Endothelial cell of umbilical vein (primary cell): Measurements from ENCODE around the gene NR2C2. TPM values are rescaled to one million over a fixed set of nuclear protein-coding genes. Genes with fewer than 3 reads are reported as not detected.

ENCODE experiments used
- BruUV-seq: library from RNA; stranded (reverse); fragments of 400-500 nt; replicated peaks from 2 replicates; lab custom pipeline; 2021; lab: Mats Ljungman, UMichigan
- CTCF ChIA-PET: fragments of 300-600, 350-600 bp; sonication (Branson Sonifier 250); formaldehyde crosslinking; loops from one replicate; lab custom pipeline; 2021; ENCODE audit warnings: antibody characterized with exemption, inconsistent platforms; lab: Charles Lee
- POLR2A ChIA-PET: fragments of 300-600, 350-600 bp; sonication (Branson Sonifier 250); formaldehyde crosslinking; loops from one replicate; lab custom pipeline; 2021; ENCODE audit warnings: antibody characterized with exemption, inconsistent platforms; lab: Charles Lee
- DNase-seq: peaks from one replicate; pipeline ENCODE4 v3.0.0-alpha.2; 2011; ENCODE audit warnings: low read depth, low spot score
- FAIRE-seq: peaks from 2 replicates; lab custom pipeline; 2011; peaks lifted over from hg19 to GRCh38; lab: Jason Lieb, UNC
- H2AFZ ChIP-seq: 2 replicates; pipeline ENCODE4 v1.6.0; 2012; ENCODE audit warnings: low read depth, low read length, control low read depth, inconsistent platforms
- H3K27ac ChIP-seq: 2 replicates; pipeline ENCODE4 v1.5.1; 2011; ENCODE audit warnings: low read depth, mild to moderate bottlenecking, control low read depth, low read length, moderate library complexity; ENCODE audit not compliant: insufficient read depth
- H3K27me3 ChIP-seq, 2 experiments: 2 replicates each; pipeline versions ENCODE4 v1.6.0 to v1.6.1; 2011; ENCODE audit warnings: low read length in 2 of 2, mixed read lengths in 1 of 2; ENCODE audit not compliant: control insufficient read depth in 2 of 2, insufficient read depth in 2 of 2
- H3K36me3 ChIP-seq, 2 experiments: 2 replicates in 1 of 2; 3 replicates in 1 of 2; pipeline ENCODE4 v1.5.1; 2011; ENCODE audit warnings: low read length in 2 of 2, mild to moderate bottlenecking in 1 of 2, moderate library complexity in 1 of 2; ENCODE audit not compliant: control insufficient read depth in 2 of 2, insufficient read depth in 2 of 2; ENCODE audit errors: extremely low read depth in 1 of 2
- H3K4me1 ChIP-seq: 3 replicates; pipeline ENCODE4 v1.5.1; 2011; ENCODE audit warnings: mild to moderate bottlenecking, low read length; ENCODE audit not compliant: control insufficient read depth, insufficient read depth; ENCODE audit errors: extremely low read depth
- H3K4me2 ChIP-seq: 2 replicates; pipeline ENCODE4 v1.6.1; 2011; ENCODE audit warnings: low read length, control low read depth, mixed read lengths; ENCODE audit not compliant: insufficient read depth
- H3K4me3 ChIP-seq, 3 experiments: fragments of 200-600 bp in 1 of 3; sonication (generic), shearing (Covaris generic) in 1 of 3; replicated peaks in 1 of 3; 2 replicates each; pipeline ENCODE4 v1.5.1; 2011 to 2016; ENCODE audit warnings: control low read depth in 3 of 3, low read length in 3 of 3, mild to moderate bottlenecking in 2 of 3, inconsistent platforms in 1 of 3, low read depth in 1 of 3, moderate library complexity in 1 of 3; ENCODE audit not compliant: insufficient read depth in 1 of 3
- H3K79me2 ChIP-seq: 2 replicates; pipeline ENCODE4 v1.6.0; 2012; ENCODE audit warnings: low read length, inconsistent platforms; ENCODE audit not compliant: control insufficient read depth, insufficient read depth
- H3K9ac ChIP-seq: replicated peaks from 2 replicates; pipeline ENCODE3; 2011; ENCODE audit warnings: low read length, control low read depth; ENCODE audit not compliant: insufficient read depth; ENCODE audit errors: extremely low read depth
- H3K9me1 ChIP-seq: replicated peaks from 3 replicates; pipeline ENCODE4 v1.6.0; 2011; ENCODE audit warnings: mild to moderate bottlenecking, low read length; ENCODE audit not compliant: control insufficient read depth, insufficient read depth; ENCODE audit errors: extremely low read depth
- H3K9me3 ChIP-seq: replicated peaks from 2 replicates; pipeline ENCODE4 v1.5.1; 2012; ENCODE audit warnings: low read length, inconsistent platforms; ENCODE audit not compliant: control insufficient read depth, insufficient read depth
- H4K20me1 ChIP-seq: replicated peaks from 2 replicates; pipeline ENCODE3; 2011; ENCODE audit warnings: mild to moderate bottlenecking, low read length; ENCODE audit not compliant: control insufficient read depth, insufficient read depth; ENCODE audit errors: extremely low read depth
- EZH2 ChIP-seq: IDR thresholded peaks from 2 replicates; pipeline ENCODE4 v1.6.1; 2012; ENCODE audit warnings: borderline replicate concordance, low read depth, mild to moderate bottlenecking, moderate library complexity, low read length, inconsistent platforms; ENCODE audit not compliant: severe bottlenecking
- FOS ChIP-seq: IDR thresholded peaks from 2 replicates; pipeline ENCODE4 v1.6.1; 2011; ENCODE audit warnings: mild to moderate bottlenecking, low read length, moderate library complexity, borderline replicate concordance; ENCODE audit not compliant: insufficient read depth
- GATA2 ChIP-seq: IDR thresholded peaks from 2 replicates; pipeline ENCODE4 v1.7.0; 2011; ENCODE audit warnings: low read depth, mild to moderate bottlenecking, moderate library complexity, mixed read lengths, low read length; ENCODE audit not compliant: insufficient read length, insufficient read depth
- JUN ChIP-seq: IDR thresholded peaks from 2 replicates; pipeline ENCODE4 v1.6.1; 2011; ENCODE audit warnings: borderline replicate concordance, low read depth; ENCODE audit not compliant: insufficient read length, insufficient read depth
- MYC ChIP-seq: IDR thresholded peaks from one replicate; pipeline ENCODE4 v1.6.1; 2011; ENCODE audit warnings: mild to moderate bottlenecking, low read depth, low read length
- POLR2A ChIP-seq: IDR thresholded peaks from 2 replicates; pipeline ENCODE4 v1.6.1; 2012; ENCODE audit warnings: low read depth, mild to moderate bottlenecking, control low read depth, low read length
- POLR2AphosphoS5 ChIP-seq: IDR thresholded peaks from 2 replicates; pipeline ENCODE4 v1.6.1; 2012; ENCODE audit warnings: low read depth, mild to moderate bottlenecking, control low read depth, low read length, moderate library complexity; ENCODE audit not compliant: insufficient read depth
- dilution Hi-C: fragments of 300-500 bp; cut with MboI; formaldehyde crosslinking; loops from one replicate; pipeline ENCODE4 v1.15.0; 2019; ENCODE audit warnings: low sequenced_read_pairs; ENCODE audit not compliant: extremely low pct_ligation_motif_present
- intact Hi-C: fragments of 100-400 bp; cut with micrococcal nuclease; formaldehyde crosslinking; loops from one replicate; pipeline ENCODE4 v1.10.0; 2022
- polyA plus RNA-seq, 4 experiments: library from polyadenylated mRNA; depleted of rRNA in 3 of 4; stranded (reverse) in 3 of 4; unstranded in 1 of 4; fragments of >200 nt; gene quantifications; 2 replicates each; pipeline versions ENCODE4 v1.2.1 to v1.2.3, GENCODE V29; 2011 to 2012; ENCODE audit warnings: missing spikeins in 1 of 4
- total RNA-seq: library from RNA; stranded (reverse); gene quantifications from 2 replicates; pipeline ENCODE4 v1.2.3, GENCODE V29; 2021
- TF ChIP-seq, protein P1 (sequence below), 2 donors: IDR thresholded peaks; 1 replicate in 1 of 2; 2 replicates in 1 of 2; pipeline ENCODE4 v1.5.1; 2011; ENCODE audit warnings: low read length in 2 of 2, mild to moderate bottlenecking in 2 of 2, moderate library complexity in 2 of 2, control low read depth in 1 of 2, inconsistent platforms in 1 of 2, low read depth in 1 of 2; ENCODE audit not compliant: insufficient read depth in 1 of 2; ENCODE audit errors: extremely low read depth in 1 of 2
- TF ChIP-seq, protein P2 (sequence below): IDR thresholded peaks from 2 replicates; pipeline ENCODE4 v1.6.1; 2011; ENCODE audit not compliant: insufficient read depth, insufficient read length

The NR2C2 gene
- total and polyA plus RNA-seq, 2 donors (not counting 3 experiments of a cell fraction or from before 2014, with no cell fraction given): 20.3 to 59.8 TPM

- BruUV-seq: no TSS peak
- dilution Hi-C loops: no loop called here
- H3K9ac ChIP-seq: no peak overlapping the region
- H3K4me2 ChIP-seq: no peak overlapping the region
- H3K4me1 ChIP-seq: peaks cover 13% of the 10 kb centered on the region
- no peak for TF ChIP-seq MYC
- TF ChIP-seq, protein P1, sequence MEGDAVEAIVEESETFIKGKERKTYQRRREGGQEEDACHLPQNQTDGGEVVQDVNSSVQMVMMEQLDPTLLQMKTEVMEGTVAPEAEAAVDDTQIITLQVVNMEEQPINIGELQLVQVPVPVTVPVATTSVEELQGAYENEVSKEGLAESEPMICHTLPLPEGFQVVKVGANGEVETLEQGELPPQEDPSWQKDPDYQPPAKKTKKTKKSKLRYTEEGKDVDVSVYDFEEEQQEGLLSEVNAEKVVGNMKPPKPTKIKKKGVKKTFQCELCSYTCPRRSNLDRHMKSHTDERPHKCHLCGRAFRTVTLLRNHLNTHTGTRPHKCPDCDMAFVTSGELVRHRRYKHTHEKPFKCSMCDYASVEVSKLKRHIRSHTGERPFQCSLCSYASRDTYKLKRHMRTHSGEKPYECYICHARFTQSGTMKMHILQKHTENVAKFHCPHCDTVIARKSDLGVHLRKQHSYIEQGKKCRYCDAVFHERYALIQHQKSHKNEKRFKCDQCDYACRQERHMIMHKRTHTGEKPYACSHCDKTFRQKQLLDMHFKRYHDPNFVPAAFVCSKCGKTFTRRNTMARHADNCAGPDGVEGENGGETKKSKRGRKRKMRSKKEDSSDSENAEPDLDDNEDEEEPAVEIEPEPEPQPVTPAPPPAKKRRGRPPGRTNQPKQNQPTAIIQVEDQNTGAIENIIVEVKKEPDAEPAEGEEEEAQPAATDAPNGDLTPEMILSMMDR (IDR thresholded peaks at IDR 0.05; ENCODE audit: extremely low read depth in 1 of 2, insufficient read depth in 1 of 2, low read depth in 1 of 2, low read length in 2 of 2): no peak
- TF ChIP-seq JUN: no peak
- no peak for TF ChIP-seq GATA2
- no peak for TF ChIP-seq FOS
- TF ChIP-seq, protein P2, sequence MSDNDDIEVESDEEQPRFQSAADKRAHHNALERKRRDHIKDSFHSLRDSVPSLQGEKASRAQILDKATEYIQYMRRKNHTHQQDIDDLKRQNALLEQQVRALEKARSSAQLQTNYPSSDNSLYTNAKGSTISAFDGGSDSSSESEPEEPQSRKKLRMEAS: no peak
- TF ChIP-seq POLR2A: no peak
- no peak for TF ChIP-seq POLR2AphosphoS5
- TF ChIP-seq EZH2: no peak
- peaks cover 8 to 14% of the 10 kb centered on the region in 2 experiments for H3K36me3 ChIP-seq
- no peak for DNase-seq
- ChIA-PET POLR2A (no interaction called here), CTCF (no interaction called here)
- no peaks in the 10 kb centered on the region for H4K20me1 ChIP-seq
- H3K27me3 ChIP-seq: no peaks in the 10 kb centered on the region
- H2AFZ ChIP-seq: no peak overlapping the region
- H3K27ac ChIP-seq: no peak overlapping the region
- no peaks in the 10 kb centered on the region for H3K9me3 ChIP-seq
- no peaks in the 10 kb centered on the region for H3K9me1 ChIP-seq
- FAIRE-seq: no peak
- no peak overlapping the region for H3K4me3 ChIP-seq
- peaks cover 14% of the 10 kb centered on the region for H3K79me2 ChIP-seq
- intact Hi-C loops: no loop called here
Measured at GRCh38 chr3:15096046-15096445, 148.7 kb downstream of the NR2C2 start.
